ENCODE data around the gene CTPS2. TPM values are rescaled to one million over a fixed set of nuclear protein-coding genes. Genes with fewer than 3 reads are reported as not detected.

The CTPS2 gene
- total RNA-seq, 1 experiment from 2014 or later = 20.7 TPM

DNA sequence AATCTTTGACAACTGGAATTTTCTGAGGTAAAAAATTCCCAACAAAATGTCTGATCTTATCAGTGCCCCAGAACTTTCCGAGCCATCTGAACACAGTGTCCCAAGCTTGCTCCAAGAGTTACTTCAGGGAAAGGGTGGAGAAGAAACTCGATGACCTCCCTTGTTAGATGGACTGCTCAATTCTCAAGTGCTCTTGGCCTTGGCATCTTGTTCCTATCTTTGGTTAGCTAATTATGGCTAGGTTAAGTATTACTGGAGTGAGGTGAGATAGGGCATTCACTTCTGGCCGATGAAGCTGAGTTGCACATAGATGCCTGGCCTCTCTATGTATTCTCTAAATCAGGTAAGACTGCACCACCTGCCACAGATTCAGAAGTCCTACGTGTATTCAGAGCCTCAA, 71.6 kb downstream of the CTPS2 start:
- H3K27me3 Mint-ChIP-seq (ENCODE audit: insufficient read depth, unreplicated experiment) = no peaks in the 10 kb centered on the region
- no peaks in the 10 kb centered on the region for H3K9me3 ChIP-seq
- peaks cover 16% of the 10 kb centered on the region for H3K4me1 Mint-ChIP-seq (ENCODE audit: low read depth, unreplicated experiment)

GRCh38 chrX:16639966-16640365, 72.5 kb downstream of the CTPS2 start:
- no peaks in the 10 kb centered on the region for H3K27me3 ChIP-seq (replicated peaks; ENCODE audit: control insufficient read depth, insufficient read depth, low read length)
- no peaks in the 10 kb centered on the region; the same call in 1 of the 2 replicates for H3K36me3 ChIP-seq (ENCODE audit: control insufficient read depth, insufficient read depth, low read length)
- H3K4me3 Mint-ChIP-seq (ENCODE audit: unreplicated experiment) = no peak overlapping the region
- no peak for TF ChIP-seq CTCF (IDR thresholded peaks at IDR 0.05; ENCODE audit: insufficient read depth in 1 of 2, low read depth in 1 of 2, low read length in 1 of 2, severe bottlenecking in 1 of 2, unreplicated experiment in 1 of 2)
- POLR2A ChIA-PET = no interaction called here
- CTCF ChIA-PET = no interaction called here
- no peaks in the 10 kb centered on the region for H3K4me1 ChIP-seq
- no peak overlapping the region for H3K4me3 ChIP-seq (ENCODE audit: low read depth, low read length)
- peaks cover 26% of the 10 kb centered on the region for H3K36me3 Mint-ChIP-seq (ENCODE audit: insufficient read depth, unreplicated experiment)
- intact Hi-C loops (cut with micrococcal nuclease; ENCODE audit: unreplicated experiment) = no loop called here
- H3K9me3 Mint-ChIP-seq (ENCODE audit: unreplicated experiment) = no peaks in the 10 kb centered on the region
- no peaks in the 10 kb centered on the region for H3K27me3 Mint-ChIP-seq (ENCODE audit: insufficient read depth, unreplicated experiment)
- peaks cover 16% of the 10 kb centered on the region for H3K4me1 Mint-ChIP-seq (ENCODE audit: low read depth, unreplicated experiment)
- no TSS peak for BruUV-seq (replicated peaks)
- no peak overlapping the region for H3K27ac Mint-ChIP-seq (ENCODE audit: unreplicated experiment)
- no peaks in the 10 kb centered on the region for H3K9me3 ChIP-seq
- no peak for DNase-seq

More for the DNA sequence above, 71.6 kb downstream of the CTPS2 start:
- no peak overlapping the region for H3K4me3 Mint-ChIP-seq (ENCODE audit: unreplicated experiment)
- no peak for DNase-seq
- Histone ChIP-seq H3K4me1 (no peaks in the 10 kb centered on the region), H3K27me3 (replicated peaks; ENCODE audit: control insufficient read depth, insufficient read depth, low read length) (no peaks in the 10 kb centered on the region), H3K4me3 (ENCODE audit: low read depth, low read length) (no peak overlapping the region), H3K36me3 (ENCODE audit: control insufficient read depth, insufficient read depth, low read length) (no peaks in the 10 kb centered on the region; the same call in 1 of the 2 replicates)
- no TSS peak for BruUV-seq (replicated peaks)
- TF ChIP-seq CTCF (IDR thresholded peaks at IDR 0.05; ENCODE audit: insufficient read depth in 1 of 2, low read depth in 1 of 2, low read length in 1 of 2, severe bottlenecking in 1 of 2, unreplicated experiment in 1 of 2) = no peak
- no peaks in the 10 kb centered on the region for H3K9me3 Mint-ChIP-seq (ENCODE audit: unreplicated experiment)
- intact Hi-C loops (cut with micrococcal nuclease; ENCODE audit: unreplicated experiment) = no loop called here
- ChIA-PET POLR2A (no interaction called here), CTCF (interaction anchor here (0.6 kb wide), 1 partner anchor 164 kb away, joined by 3 read pairs; no protein-coding TSS in a partner anchor)
- peaks cover 26% of the 10 kb centered on the region for H3K36me3 Mint-ChIP-seq (ENCODE audit: insufficient read depth, unreplicated experiment)
- H3K27ac Mint-ChIP-seq (ENCODE audit: unreplicated experiment) = no peak overlapping the region

DNA sequence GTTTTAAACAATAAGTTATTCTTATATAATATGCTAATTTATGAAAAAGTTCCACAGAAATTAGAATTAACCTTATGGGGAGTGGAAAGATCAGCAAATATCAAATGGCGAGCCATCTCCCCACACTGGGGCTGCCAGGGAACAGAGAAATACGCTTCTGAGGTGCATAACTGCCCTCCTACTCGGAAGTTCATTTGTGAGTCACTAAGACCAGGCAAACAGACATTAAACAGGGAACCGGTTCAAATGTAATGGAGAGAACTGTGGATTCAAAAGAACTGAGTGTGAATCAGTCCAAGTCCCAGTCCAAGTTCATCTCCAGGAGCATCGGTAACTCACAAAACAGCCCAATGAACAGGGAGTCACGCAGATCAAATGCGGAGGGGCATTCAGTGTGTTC, 73.9 kb downstream of the CTPS2 start:
- Mint-ChIP-seq H3K27ac (ENCODE audit: unreplicated experiment) (no peak overlapping the region), H3K36me3 (ENCODE audit: insufficient read depth, unreplicated experiment) (peaks cover 21% of the 10 kb centered on the region), H3K9me3 (ENCODE audit: unreplicated experiment) (no peaks in the 10 kb centered on the region), H3K4me3 (ENCODE audit: unreplicated experiment) (no peak overlapping the region), H3K4me1 (ENCODE audit: low read depth, unreplicated experiment) (peaks cover 11% of the 10 kb centered on the region), H3K27me3 (ENCODE audit: insufficient read depth, unreplicated experiment) (no peaks in the 10 kb centered on the region)
- Histone ChIP-seq H3K9me3 (no peaks in the 10 kb centered on the region), H3K27me3 (replicated peaks; ENCODE audit: control insufficient read depth, insufficient read depth, low read length) (no peaks in the 10 kb centered on the region), H3K36me3 (ENCODE audit: control insufficient read depth, insufficient read depth, low read length) (no peaks in the 10 kb centered on the region; the same call in 1 of the 2 replicates), H3K4me3 (ENCODE audit: low read depth, low read length) (no peak overlapping the region), H3K4me1 (no peaks in the 10 kb centered on the region)
- TF ChIP-seq CTCF (IDR thresholded peaks at IDR 0.05; ENCODE audit: insufficient read depth in 1 of 2, low read depth in 1 of 2, low read length in 1 of 2, severe bottlenecking in 1 of 2, unreplicated experiment in 1 of 2) = no peak
- no TSS peak for BruUV-seq (replicated peaks)
- intact Hi-C loops (cut with micrococcal nuclease; ENCODE audit: unreplicated experiment) = no loop called here
- CTCF ChIA-PET = no interaction called here
- POLR2A ChIA-PET = no interaction called here
- DNase-seq = no peak
